GM19193 (cell line): ENCODE measurements around the gene HSPD1.

ENCODE experiments used
- POLR2A ChIP-seq: IDR thresholded peaks from 4 replicates; pipeline ENCODE4 v1.6.1; 2011; ENCODE audit not compliant: insufficient read depth, insufficient read length; ENCODE audit errors: extremely low read depth

Gene HSPD1

DNA sequence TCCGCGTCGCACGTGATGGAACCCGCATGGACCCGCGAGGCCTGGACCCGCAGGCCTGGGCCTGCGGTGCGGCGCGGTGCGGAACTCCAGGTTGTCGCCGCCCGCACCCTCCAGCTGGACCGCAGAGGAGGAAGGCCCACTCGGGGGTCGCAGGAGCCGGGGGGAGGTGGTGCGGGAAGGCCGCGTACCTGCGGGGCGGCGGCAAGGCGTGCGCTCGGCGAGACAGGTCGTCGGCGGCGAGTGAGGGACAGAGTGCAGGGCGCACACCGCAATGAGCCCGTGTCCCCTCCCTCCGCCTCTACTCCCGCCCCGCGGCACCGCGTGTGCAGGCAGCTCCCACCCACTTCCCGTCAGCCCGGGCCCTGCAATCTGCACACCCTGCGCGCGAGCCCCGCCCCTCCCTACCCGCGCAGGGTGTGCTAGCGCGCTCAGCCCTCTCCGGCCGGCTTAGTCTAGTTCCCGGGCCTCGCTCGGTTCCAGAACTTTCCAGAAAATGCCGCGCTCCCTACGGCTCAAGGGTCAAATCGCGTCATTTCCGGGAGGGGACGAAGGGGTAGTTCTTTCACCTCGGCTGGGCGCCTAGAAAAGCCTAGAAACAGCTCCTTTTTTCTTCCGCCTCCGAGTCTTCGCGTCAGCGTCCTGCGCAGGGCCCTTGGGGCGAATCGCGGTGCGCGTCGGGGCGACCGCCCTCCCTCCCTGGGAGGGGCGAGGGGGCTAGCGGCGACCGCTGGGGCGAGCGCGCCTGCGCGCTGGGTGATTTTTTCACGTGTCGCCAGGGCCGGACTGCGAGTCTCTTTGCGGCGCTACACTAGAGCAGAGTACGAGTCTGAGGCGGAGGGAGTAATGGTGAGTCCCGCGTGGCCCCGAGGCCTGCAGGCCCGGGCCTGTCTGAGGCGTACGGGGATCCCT lies at the start of gene HSPD1, which contains the start of gene HSPE1:
HSPD1 (minus strand) TSS at position 247 of the 909 bp plus-strand sequence. CDS start 992 bp downstream, outside the sequence.
HSPE1 (plus strand) TSS at position 786 of the 909 bp plus-strand sequence; CDS start at position 844, 58 bp downstream.
- TF ChIP-seq POLR2A: peak; percentile 91

DNA sequence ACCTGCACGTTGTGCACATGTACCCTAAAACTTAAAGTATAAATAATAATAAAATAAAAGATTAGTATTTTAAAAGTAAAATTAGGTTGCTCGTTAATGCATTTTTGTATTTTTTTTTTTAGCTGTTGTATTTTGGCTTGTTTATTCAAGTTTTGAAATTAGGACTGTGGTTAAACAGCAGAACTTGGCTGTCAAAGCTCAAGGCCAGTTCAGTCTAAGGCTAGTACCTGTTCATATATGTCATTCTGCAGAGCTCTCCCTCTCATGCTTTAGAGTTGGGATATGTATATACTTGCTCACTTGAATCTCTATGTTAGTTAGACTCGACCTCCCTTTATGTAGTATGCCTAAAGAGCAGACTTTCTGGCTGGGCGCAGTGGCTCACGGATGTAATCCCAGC lies 48.9 kb upstream of the HSPD1 start:
- no peak for TF ChIP-seq POLR2A

DNA sequence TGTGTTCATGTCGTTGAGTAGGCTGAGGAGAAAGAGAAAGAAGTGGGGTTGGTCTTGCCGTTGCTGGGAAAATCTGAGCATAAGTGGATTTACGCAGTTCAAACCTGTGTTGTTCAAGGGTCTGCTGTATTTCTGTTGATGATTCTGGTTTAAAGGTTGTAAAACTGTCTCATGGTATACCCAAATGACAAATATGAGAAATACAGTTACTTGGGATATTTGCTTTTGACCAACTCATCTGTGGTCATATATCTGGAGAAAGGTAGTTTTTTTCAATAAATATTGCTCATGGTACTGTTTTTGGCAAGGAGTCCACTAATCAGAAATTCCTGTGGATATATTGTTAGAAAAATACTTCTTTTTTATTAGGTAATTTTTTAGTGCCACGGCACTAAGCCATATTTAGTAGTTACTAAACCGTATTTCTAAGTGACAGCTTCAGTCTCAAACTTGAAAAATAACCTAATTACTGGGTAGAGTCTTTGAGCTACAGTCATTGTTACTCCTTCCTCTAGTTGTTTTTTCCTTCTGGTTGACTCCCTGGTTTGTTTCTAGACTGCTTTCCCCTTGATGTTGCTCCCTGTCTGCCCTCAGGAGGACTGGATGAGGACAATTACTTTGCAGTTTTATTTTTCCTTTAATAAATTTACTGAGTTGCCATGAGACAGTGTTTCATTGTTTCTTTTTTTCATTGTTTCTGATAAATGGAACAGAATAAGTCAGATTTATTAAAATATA lies 47.7 kb upstream of the HSPD1 start:
- TF ChIP-seq POLR2A: no peak

DNA sequence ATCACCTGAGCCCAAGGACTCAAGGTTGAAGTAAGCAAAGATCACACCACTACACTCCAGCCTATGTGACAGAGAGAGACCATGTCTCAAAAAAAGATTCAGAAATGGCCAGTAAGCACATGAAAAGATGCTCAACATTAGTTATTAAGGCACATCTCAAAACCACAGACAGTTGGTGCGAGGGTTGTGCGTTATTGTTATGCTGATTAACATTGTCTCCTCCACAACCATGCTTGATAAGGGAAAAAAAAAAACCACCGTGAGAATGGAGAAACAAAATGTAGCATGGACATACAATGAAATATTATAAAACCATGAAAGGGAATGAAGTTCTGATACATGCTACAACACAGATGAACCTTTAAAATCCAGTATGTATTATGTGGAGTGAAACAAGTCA lies 43.6 kb upstream of the HSPD1 start:
- no peak for TF ChIP-seq POLR2A

DNA sequence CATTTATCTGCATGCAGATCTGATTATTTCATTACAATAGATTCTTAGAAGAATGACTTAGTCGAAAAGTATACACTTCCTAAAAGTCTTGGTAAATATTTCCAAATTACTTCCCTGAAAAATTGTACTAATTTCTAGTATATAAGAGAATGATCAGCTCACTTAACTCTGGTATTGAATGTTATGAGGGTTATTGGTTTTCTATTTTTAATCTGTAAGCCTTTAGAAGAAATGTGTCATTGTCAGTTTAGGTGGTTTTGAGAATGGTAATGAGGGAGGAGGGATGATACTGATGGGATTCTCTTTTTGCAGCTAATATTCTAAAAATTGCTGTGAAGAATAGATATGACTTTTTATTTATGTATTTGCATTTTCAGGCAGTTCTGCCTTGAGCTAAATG lies 40.1 kb upstream of the HSPD1 start:
- no peak for TF ChIP-seq POLR2A

DNA sequence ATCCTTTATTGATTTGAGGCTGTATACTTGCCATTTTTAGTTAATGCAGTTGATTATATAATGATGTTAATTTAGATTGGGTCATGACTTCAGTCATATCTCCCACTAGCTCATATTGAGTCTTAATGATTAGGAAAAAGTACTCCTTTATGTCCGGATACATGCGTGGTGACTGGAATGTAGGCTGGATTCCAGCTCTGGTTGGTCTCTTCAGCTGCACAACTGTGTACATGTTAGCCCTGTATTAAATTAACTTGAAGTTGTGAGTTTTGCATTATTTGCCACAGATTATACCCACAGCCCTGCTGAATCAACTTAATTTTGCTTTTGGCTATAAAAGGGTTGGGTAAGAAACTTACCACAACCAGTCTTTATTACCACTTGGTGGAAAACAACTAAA lies 38.8 kb upstream of the HSPD1 start:
- no peak for TF ChIP-seq POLR2A

DNA sequence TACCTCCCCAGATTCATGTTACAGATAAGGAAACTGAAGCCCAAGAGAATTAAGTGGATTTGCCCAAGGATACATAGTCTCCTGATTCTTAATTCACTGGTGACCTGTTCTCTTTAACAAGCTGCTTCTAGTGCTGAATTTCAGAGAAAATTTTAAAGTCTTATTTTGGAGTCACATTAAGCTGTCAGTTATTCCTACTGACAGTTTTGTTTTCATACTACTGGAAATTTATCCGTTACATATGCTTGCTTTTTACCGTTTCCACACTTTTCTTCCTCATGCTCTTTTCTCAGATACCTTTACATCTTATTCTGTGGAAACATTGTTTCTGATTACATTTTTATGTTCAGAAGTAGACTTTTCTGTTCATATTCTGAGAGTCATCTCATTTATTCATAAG lies 17.5 kb upstream of the HSPD1 start:
- no peak for TF ChIP-seq POLR2A

DNA sequence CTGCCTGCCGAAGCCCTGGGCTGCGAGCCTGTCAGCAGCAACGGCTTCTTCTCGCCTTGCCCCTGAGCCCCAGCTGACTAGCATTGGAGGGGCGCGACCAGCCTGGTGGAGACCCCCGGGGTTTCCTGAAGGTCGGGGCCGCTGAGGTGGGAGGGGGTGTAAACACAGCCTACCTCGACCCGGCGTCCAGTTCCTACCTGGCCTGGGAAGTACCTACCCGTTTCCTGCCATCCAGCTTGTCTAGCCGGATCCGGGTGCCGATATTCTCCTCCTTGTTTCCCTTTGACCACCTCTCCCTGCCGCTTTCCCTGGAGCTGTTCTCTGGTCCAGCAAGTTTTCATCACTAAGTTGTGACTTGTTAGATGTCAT lies 16.7 kb upstream of the HSPD1 start:
- TF ChIP-seq POLR2A: no peak

DNA sequence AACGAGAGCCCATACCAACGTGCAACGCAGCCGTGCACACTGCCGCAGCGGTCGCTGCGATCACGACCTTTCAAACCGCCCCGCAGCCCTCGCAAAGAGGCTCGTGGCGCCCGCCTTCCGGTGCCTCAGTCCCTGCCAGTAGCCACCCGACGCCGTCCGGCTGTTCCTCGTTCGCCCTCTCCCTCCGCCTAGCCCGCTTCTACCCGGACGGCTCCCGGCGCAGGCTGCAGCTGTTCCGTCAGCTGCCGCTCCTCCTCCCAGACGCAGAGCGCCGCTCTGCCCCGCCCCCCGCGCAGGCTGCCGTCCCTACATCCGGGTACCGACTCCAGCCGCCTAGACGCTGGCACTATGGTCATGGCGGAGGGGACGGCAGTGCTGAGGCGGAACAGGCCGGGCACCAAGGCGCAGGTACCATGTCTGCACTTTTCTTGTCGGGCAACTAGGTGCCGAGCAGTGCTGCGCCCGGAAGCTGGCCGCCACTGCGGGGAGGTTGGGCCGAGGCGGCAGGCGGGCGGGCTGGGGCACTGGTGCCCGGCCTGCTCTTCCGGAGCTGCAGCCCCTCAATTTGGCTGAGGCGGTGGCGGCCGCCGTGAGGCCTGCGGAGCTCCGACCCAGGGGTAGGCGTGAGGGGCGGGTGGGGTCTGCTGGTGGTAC lies 16.2 kb upstream of the HSPD1 start, which contains the start of gene MOB4:
MOB4 (plus strand) TSS at position 328 of the 654 bp plus-strand sequence; CDS start at position 349, 21 bp downstream.
- TF ChIP-seq POLR2A: peak; percentile 97

DNA sequence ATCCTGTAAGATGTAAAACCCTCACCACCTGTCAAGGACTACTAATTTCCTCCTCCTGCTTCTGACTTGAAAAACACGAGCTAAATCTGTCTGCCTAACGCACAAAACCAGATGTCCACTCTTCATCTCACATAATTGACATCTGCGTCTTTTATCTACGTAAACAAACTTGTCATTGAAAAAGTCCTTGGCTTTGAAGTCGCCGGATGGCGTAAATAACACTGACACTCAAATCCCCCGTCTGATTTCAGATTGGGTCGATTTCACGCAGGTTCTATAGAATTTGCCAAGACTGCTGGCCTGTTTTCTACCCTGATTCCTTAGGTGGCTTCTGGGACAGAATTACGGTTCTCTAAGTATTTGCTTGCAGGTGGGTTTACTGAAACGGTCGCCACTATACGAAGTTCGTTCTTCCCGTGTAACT lies 15.7 kb upstream of the HSPD1 start:
- TF ChIP-seq POLR2A: no peak

DNA sequence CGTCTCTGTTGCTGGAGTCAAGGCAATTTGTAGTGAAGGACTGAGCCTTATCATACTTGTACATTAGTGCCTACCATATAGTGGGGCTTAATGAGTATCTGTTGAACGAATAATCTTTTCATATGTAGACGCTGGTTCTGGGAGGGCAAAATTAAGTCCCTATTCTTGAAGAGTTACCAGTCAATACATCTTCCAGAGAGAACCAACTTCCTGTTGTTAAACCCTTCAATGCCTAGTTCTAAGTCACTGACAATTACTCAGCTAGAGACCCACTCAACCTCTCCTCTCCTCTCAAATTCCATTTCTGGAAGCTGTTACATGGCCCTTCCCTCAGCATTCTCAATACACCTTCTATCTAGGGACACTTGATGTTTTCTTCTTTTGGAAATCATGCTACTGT lies 15.1 kb upstream of the HSPD1 start:
- no peak for TF ChIP-seq POLR2A

DNA sequence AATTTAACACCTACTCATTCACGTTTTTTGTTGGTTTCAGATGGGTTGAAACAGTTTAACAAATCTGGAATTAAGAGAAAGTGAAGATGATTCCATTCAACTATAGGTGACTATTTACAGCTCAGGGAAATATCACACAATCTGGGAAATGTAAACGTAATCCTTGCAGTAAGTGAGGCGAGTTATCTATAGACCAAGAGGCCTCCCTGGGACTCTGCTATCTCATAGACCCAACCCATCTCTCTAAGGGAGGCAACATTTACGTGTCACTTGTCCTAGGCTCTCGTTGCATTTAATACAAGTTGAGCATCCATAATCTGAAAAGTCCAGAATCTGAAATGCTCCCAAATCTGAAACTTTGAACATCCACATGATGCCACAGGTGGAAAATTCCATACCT lies 14.3 kb upstream of the HSPD1 start:
- TF ChIP-seq POLR2A: no peak

DNA sequence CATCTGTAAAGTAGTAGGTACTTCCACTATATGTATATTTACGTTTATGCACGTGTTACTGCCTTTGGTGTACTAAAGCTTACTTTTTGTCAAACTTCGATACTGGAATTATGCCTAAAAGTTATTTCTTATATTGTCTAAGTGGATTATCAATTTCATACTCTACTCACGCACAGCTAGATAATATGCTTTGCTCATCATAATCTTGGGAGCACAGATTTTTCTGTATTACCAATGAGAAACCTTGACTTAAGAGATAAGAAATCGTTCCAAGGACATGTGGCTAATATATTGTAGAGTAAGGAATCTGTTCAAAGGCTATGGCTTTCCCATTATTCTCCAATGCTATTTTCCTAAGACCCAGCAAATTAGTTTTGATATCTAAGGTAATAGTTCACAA lies 7.0 kb upstream of the HSPD1 start:
- no peak for TF ChIP-seq POLR2A

DNA sequence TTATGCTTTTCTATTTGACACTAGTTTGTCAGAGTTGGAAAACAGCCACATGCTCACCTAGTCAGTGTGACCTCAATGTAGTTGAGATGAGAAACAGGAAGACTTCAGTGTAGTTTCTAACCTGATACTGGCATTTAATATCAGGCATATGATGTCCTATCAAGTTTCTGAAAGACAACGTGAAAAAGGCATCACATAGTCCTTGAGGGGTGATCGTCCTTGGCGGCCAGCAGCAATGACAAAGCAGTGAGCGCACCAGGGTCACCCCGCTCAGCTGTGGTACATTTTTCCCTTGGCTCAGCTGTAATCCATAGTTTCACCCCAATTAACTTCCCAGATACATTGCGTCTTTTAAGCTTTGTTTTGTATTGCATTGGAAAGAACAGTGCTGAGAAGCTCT lies 4.9 kb upstream of the HSPD1 start:
- TF ChIP-seq POLR2A: no peak

DNA sequence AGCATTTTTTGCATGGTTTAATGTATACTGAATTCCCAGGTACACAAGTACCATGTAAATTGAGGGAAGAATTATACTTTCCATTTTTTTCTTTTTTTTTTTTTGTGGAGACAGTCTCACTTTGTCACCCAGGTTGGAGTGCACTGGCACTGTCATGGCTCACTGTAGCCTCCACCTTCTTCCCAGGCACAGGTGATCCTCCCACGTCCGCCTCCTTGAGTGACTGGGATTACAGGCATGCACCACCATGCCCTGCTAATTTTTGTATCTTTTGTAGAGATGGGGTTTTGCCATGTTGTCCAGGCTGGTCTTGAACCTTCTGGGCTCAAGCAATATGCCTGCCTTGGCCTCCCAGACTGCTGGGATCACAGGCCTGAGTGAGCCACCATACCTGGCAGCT lies 4.4 kb upstream of the HSPD1 start:
- no peak for TF ChIP-seq POLR2A
